ENCODE measurements around the gene LMTK2. TPM values are rescaled to one million over a fixed set of nuclear protein-coding genes. Genes with fewer than 3 reads are reported as not detected.
A peak's percentile ranks its signal among the peaks of the same experiment; 100 is the strongest.

Gene LMTK2
- total RNA-seq, 2 experiments from 2014 or later = 10.0 to 17.5 TPM

- H4K20me1 ChIP-seq (ENCODE audit: insufficient read depth, low read length) = no peaks in the 10 kb centered on the region
- no peaks in the 10 kb centered on the region for H3K79me2 ChIP-seq (ENCODE audit: insufficient read depth, low read depth, low read length)
- no peaks in the 10 kb centered on the region for H3K9me2 ChIP-seq (ENCODE audit: insufficient read depth, low read length)
- H2AFZ ChIP-seq (ENCODE audit: low read length) = no peak overlapping the region
- BruUV-seq (replicated peaks) = no TSS peak
- no peaks in the 10 kb centered on the region for H3K9me3 ChIP-seq (ENCODE audit: low read length)
- no peak overlapping the region for H3K27ac ChIP-seq (ENCODE audit: low read depth, low read length, poor library complexity, severe bottlenecking)
- no peak for DNase-seq (ENCODE audit: low spot score)
- POLR2A ChIA-PET = interaction anchor here (0.7 kb wide), 1 partner anchor 48 kb away, joined by 7 read pairs; no protein-coding TSS in a partner anchor
- no peak overlapping the region for H3K4me2 ChIP-seq (ENCODE audit: low read length)
- H3K36me3 ChIP-seq (ENCODE audit: insufficient read depth, low read length) = peaks cover 27% of the 10 kb centered on the region; the same call in 1 of the 2 replicates
- no peak overlapping the region for H3K4me3 ChIP-seq (ENCODE audit: low read depth, low read length, poor library complexity, severe bottlenecking)
- intact Hi-C loops (cut with micrococcal nuclease; ENCODE audit: unreplicated experiment) = no loop called here
- peaks cover 15% of the 10 kb centered on the region for H3K4me1 ChIP-seq (ENCODE audit: insufficient read depth, low read length, poor library complexity, severe bottlenecking)
- CTCF ChIA-PET (ENCODE audit: unreplicated experiment) = no interaction called here
- peak; percentile 58 for TF ChIP-seq CTCF (conservative IDR thresholded peaks at IDR 0.05; ENCODE audit: low read length)
- no peak for TF ChIP-seq EZH2phosphoT487 (IDR thresholded peaks at IDR 0.05; ENCODE audit: borderline replicate concordance, low read depth, low read length)
Measured at GRCh38 chr7:98174334-98175259, 67.9 kb downstream of the LMTK2 start.

DNA sequence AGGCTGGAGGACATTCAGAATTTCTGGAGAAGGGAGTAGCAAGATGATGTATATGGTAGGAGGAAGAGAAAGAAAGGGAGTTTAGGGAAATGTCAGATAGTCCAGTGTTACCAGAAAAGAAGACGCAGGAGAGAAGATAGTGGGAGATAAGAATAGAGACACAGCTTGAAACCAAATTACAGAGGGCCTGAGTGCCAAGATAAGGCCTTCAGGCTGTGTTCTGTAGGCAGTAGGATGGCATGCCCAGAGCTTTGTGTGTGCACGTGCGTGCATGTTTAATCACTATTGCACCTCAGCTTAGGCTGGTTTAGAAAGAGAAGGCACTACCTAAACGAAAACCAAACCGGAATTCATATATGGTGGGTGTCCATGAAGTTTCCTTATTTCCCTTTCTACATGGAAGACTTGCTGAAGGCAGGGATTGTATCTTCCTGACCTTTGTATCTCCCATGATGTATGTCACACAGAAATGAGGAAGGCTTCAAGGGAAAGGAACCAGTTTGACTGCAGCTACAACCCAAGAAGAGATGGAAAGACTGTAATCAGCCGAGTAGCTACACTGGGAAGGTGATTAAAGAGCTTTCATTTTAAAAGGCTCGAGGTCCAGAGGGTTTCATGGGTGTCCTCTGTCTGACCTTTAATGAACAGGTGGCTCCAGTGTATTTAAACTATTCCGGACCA, 68.7 kb downstream of the LMTK2 start:
- peaks cover 15% of the 10 kb centered on the region for H3K4me1 ChIP-seq (ENCODE audit: insufficient read depth, low read length, poor library complexity, severe bottlenecking)
- H3K4me3 ChIP-seq (ENCODE audit: low read depth, low read length, poor library complexity, severe bottlenecking) = no peak overlapping the region
- no peaks in the 10 kb centered on the region for H3K9me2 ChIP-seq (ENCODE audit: insufficient read depth, low read length)
- no peak overlapping the region for H3K4me2 ChIP-seq (ENCODE audit: low read length)
- H2AFZ ChIP-seq (ENCODE audit: low read length) = no peak overlapping the region
- ChIA-PET CTCF (ENCODE audit: unreplicated experiment) (no interaction called here), POLR2A (interaction anchor here (0.7 kb wide), 1 partner anchor 155 kb away, joined by 3 read pairs; no protein-coding TSS in a partner anchor)
- DNase-seq (ENCODE audit: low spot score) = no peak
- H3K79me2 ChIP-seq (ENCODE audit: insufficient read depth, low read depth, low read length) = no peaks in the 10 kb centered on the region
- TF ChIP-seq CTCF (conservative IDR thresholded peaks at IDR 0.05; ENCODE audit: low read length) (no peak), EZH2phosphoT487 (IDR thresholded peaks at IDR 0.05; ENCODE audit: borderline replicate concordance, low read depth, low read length) (no peak)
- no peaks in the 10 kb centered on the region for H3K9me3 ChIP-seq (ENCODE audit: low read length)
- intact Hi-C loops (cut with micrococcal nuclease; ENCODE audit: unreplicated experiment) = no loop called here
- peaks cover 27% of the 10 kb centered on the region; the same call in 1 of the 2 replicates for H3K36me3 ChIP-seq (ENCODE audit: insufficient read depth, low read length)
- H3K27ac ChIP-seq (ENCODE audit: low read depth, low read length, poor library complexity, severe bottlenecking) = no peak overlapping the region
- no TSS peak for BruUV-seq (replicated peaks)
- H4K20me1 ChIP-seq (ENCODE audit: insufficient read depth, low read length) = no peaks in the 10 kb centered on the region

Measured in OCI-LY7 (cell line).